GM12878 (cell line): ENCODE measurements around the gene ZNF576. TPM values are rescaled to one million over a fixed set of nuclear protein-coding genes. Genes with fewer than 3 reads are reported as not detected.

Source experiments
- ATAC-seq: fragments of 200-7000 bp; cut with Tn5 transposase; 3 replicates; pipeline ENCODE4 v1.9.1; 2020; ENCODE audit warnings: mild to moderate bottlenecking, moderate library complexity
- BruUV-seq: library from RNA; stranded (reverse); fragments of 400-500 nt; replicated peaks from 2 replicates; lab custom pipeline; 2021; lab: Mats Ljungman, UMichigan
- CTCF ChIA-PET: fragments of 300-600 bp; sonication (Branson Sonifier 250); formaldehyde crosslinking; extraction: SDS; loops from one replicate; lab custom pipeline; 2021; ENCODE audit warnings: inconsistent platforms; lab: Yijun Ruan, JAX
- POLR2A ChIA-PET: fragments of 350-600 bp; formaldehyde crosslinking; extraction: SDS; loops from one replicate; lab custom pipeline; 2021; ENCODE audit warnings: inconsistent platforms; lab: Charles Lee
- RAD21 ChIA-PET: fragments of 300-600 bp; sonication (Branson Sonifier 250); formaldehyde crosslinking; loops from one replicate; lab custom pipeline; 2023; ENCODE audit warnings: antibody characterized with exemption; ENCODE audit not compliant: unreplicated experiment; lab: Charles Lee
- SMC1A ChIA-PET: fragments of 300-600 bp; sonication (Branson Sonifier 250); formaldehyde crosslinking; loops from one replicate; lab custom pipeline; 2023; ENCODE audit not compliant: unreplicated experiment, uncharacterized antibody; lab: Charles Lee
- DNase-seq: peaks from one replicate; pipeline ENCODE4 v3.0.0-alpha.2; 2011; ENCODE audit warnings: low read depth, low spot score
- FAIRE-seq: peaks from 3 replicates; lab custom pipeline; 2011; peaks lifted over from hg19 to GRCh38; lab: Jason Lieb, UNC
- H2AFZ ChIP-seq: 2 replicates; pipeline ENCODE4 v1.6.0; 2011; ENCODE audit warnings: low read depth, low read length, control low read depth; ENCODE audit not compliant: control insufficient read depth
- H3K27ac ChIP-seq: 2 replicates; pipeline ENCODE4 v1.5.1; 2011; ENCODE audit warnings: control low read depth; ENCODE audit not compliant: control insufficient read depth, insufficient read depth
- H3K27me3 ChIP-seq, 2 experiments: replicated peaks in 1 of 2; 2 replicates each; pipeline versions ENCODE4 v1.6.0 to v1.6.1; 2011; ENCODE audit warnings: low read length in 1 of 2; ENCODE audit not compliant: control insufficient read depth in 2 of 2, insufficient read depth in 2 of 2
- H3K36me3 ChIP-seq, 2 experiments: 2 replicates each; pipeline ENCODE4 v1.5.1; 2011; ENCODE audit warnings: low read length in 1 of 2; ENCODE audit not compliant: control insufficient read depth in 2 of 2, insufficient read depth in 2 of 2
- H3K4me1 ChIP-seq: 2 replicates; pipeline ENCODE4 v1.6.1; 2011; ENCODE audit warnings: mild to moderate bottlenecking, low read length, moderate library complexity, mixed read lengths; ENCODE audit not compliant: control insufficient read depth, insufficient read depth
- H3K4me2 ChIP-seq: 2 replicates; pipeline ENCODE4 v1.6.0; 2011; ENCODE audit warnings: control low read depth; ENCODE audit not compliant: control insufficient read depth, insufficient read depth
- H3K4me3 ChIP-seq: fragments of 200-600 bp; sonication (generic); 2 replicates; pipeline ENCODE4 v1.5.1; 2016
- H3K79me2 ChIP-seq: 2 replicates; pipeline ENCODE4 v1.6.0; 2011; ENCODE audit warnings: low read length; ENCODE audit not compliant: control insufficient read depth, insufficient read depth
- H3K9ac ChIP-seq: 2 replicates; pipeline ENCODE4 v1.8.0; 2011; ENCODE audit warnings: low read length, control low read depth, mixed read lengths; ENCODE audit not compliant: control insufficient read depth, insufficient read depth
- H3K9me3 ChIP-seq: replicated peaks from 3 replicates; pipeline ENCODE4 v1.5.1; 2011; ENCODE audit warnings: mild to moderate bottlenecking, low read length; ENCODE audit not compliant: control insufficient read depth, insufficient read depth
- H4K20me1 ChIP-seq: 2 replicates; pipeline ENCODE4 v1.6.0; 2011; ENCODE audit not compliant: control insufficient read depth, insufficient read depth
- CBX5 ChIP-seq: sonication (generic); IDR thresholded peaks from 2 replicates; pipeline ENCODE4 v1.6.1; 2016; ENCODE audit warnings: low read depth, moderate library complexity, mild to moderate bottlenecking, inconsistent platforms
- CEBPZ ChIP-seq: fragments of 150-350 bp; IDR thresholded peaks from 2 replicates; pipeline ENCODE4 v1.6.1; 2016; ENCODE audit warnings: low read depth, low read length
- HSF1 ChIP-seq: fragments of 150-350 bp; IDR thresholded peaks from 2 replicates; pipeline ENCODE4 v1.6.1; 2014; ENCODE audit warnings: mild to moderate bottlenecking, low read depth, low read length
- SIX5 ChIP-seq: IDR thresholded peaks from 2 replicates; pipeline ENCODE4 v1.6.1; 2011; ENCODE audit warnings: mild to moderate bottlenecking, low read depth, low read length, moderate library complexity; ENCODE audit not compliant: severe bottlenecking
- SKIL ChIP-seq: fragments of 450-650 bp; IDR thresholded peaks from 2 replicates; pipeline ENCODE4 v1.6.1; 2017; ENCODE audit warnings: mild to moderate bottlenecking, low read depth, inconsistent platforms; ENCODE audit not compliant: poor library complexity, severe bottlenecking
- SMC3 ChIP-seq: IDR thresholded peaks from 2 replicates; pipeline ENCODE4 v1.6.1; 2011; ENCODE audit warnings: low read length, improper control_type of control experiment, borderline replicate concordance
- WGBS: methylation state at CpG from one replicate; pipeline ENCODE4 v1.1.6; 2016; ENCODE audit warnings: low lambda C conversion rate; ENCODE audit not compliant: insufficient replicate concordance, insufficient coverage; ENCODE audit errors: missing lambda C conversion rate; 5-methylcytosine and 5-hydroxymethylcytosine counted together
- in situ Hi-C: fragments of 300-500 bp; cut with MboI; formaldehyde crosslinking; loops from 9 replicates; pipeline ENCODE4 v1.14.3; 2018; ENCODE audit warnings: mixed read lengths
- intact Hi-C: fragments of 100-400 bp; cut with micrococcal nuclease; formaldehyde crosslinking; loops from one replicate; pipeline ENCODE4 v1.14.2; 2022; ENCODE audit not compliant: unreplicated experiment
- polyA plus RNA-seq, 11 experiments: library from polyadenylated mRNA; depleted of rRNA in 4 of 11; unstranded in 6 of 11; stranded (reverse) in 5 of 11; fragments of >200 nt; fragmentation: Nextera tagmentation in 4 of 11; fragmentation: Illumina TruSeq in 1 of 11; extraction: Ambion mirVana in 4 of 11; extraction: Trizol in 1 of 11; gene quantifications; 1 replicate in 1 of 11; 2 replicates in 10 of 11; pipeline versions ENCODE4 v1.2.1 to v1.2.3, GENCODE V29; 2011 to 2016; ENCODE audit warnings: inconsistent platforms in 2 of 11, missing spikeins in 2 of 11, low read depth in 1 of 11
- total RNA-seq, 4 experiments: library from RNA; depleted of rRNA in 3 of 4; stranded (reverse); fragments of >200 nt in 3 of 4; fragmentation: Illumina TruSeq in 1 of 4; extraction: Trizol in 1 of 4; gene quantifications; 2 replicates each; pipeline versions ENCODE4 v1.2.1 to v1.2.3, GENCODE V29; 2013 to 2021

Gene ZNF576
- total and polyA plus RNA-seq, 10 of the 15 experiments (the other 5 are each of a cell fraction or from before 2014, with no cell fraction given) = 7.4 to 29.8 (median 14.3) TPM

GRCh38 chr19:43563816-43564457, 32.5 kb upstream of the ZNF576 start:
- RAD21 ChIA-PET = no interaction called here

More at GRCh38 chr19:43563816-43564457, 32.5 kb upstream of the ZNF576 start:
- ChIA-PET SMC1A (interaction anchor here (1.0 kb wide), 1 partner anchor 10 kb away, joined by 4 read pairs; the partner anchor contains the start of gene XRCC1), POLR2A (interaction anchor here (0.7 kb wide), 1 partner anchor 224 kb away, joined by 3 read pairs; no protein-coding TSS in a partner anchor), CTCF (interaction anchor here (1.6 kb wide), 1 partner anchor 9 kb away, joined by 8 read pairs; no protein-coding TSS in a partner anchor)
- H3K79me2 ChIP-seq = no peaks in the 10 kb centered on the region
- WGBS = 48% methylated on average over 10 of the region's 10 CpGs
- DNase-seq (no peak), FAIRE-seq (no peak), ATAC-seq (no peak)
- H2AFZ ChIP-seq = no peak overlapping the region
- H3K9ac ChIP-seq = no peak overlapping the region
- no peaks in the 10 kb centered on the region for H3K27me3 ChIP-seq
- H3K9me3 ChIP-seq = no peaks in the 10 kb centered on the region
- no peak overlapping the region for H3K27ac ChIP-seq
- intact Hi-C loops = no loop called here
- H3K36me3 ChIP-seq = no peaks in the 10 kb centered on the region; a peak in 1 of 4 replicates
- no peak overlapping the region for H3K4me3 ChIP-seq
- TSS peak; percentile 35 for BruUV-seq
- no peak for TF ChIP-seq CEBPZ
- no peak for TF ChIP-seq HSF1
- no peak for TF ChIP-seq CBX5
- no peak for TF ChIP-seq SMC3
- no peak for TF ChIP-seq SIX5
- TF ChIP-seq SKIL = no peak
- no peaks in the 10 kb centered on the region for H4K20me1 ChIP-seq
- H3K4me1 ChIP-seq = peaks cover 12% of the 10 kb centered on the region
- no peak overlapping the region for H3K4me2 ChIP-seq
- in situ Hi-C loops = no loop called here
